ENCODE measurements around the gene RHOXF1.
"Not testable (repeated sequence)": the region's sequence is repeated elsewhere in the genome, so short reads cannot be mapped to it uniquely, and the experiment has no call there.

RHOXF1 gene

DNA sequence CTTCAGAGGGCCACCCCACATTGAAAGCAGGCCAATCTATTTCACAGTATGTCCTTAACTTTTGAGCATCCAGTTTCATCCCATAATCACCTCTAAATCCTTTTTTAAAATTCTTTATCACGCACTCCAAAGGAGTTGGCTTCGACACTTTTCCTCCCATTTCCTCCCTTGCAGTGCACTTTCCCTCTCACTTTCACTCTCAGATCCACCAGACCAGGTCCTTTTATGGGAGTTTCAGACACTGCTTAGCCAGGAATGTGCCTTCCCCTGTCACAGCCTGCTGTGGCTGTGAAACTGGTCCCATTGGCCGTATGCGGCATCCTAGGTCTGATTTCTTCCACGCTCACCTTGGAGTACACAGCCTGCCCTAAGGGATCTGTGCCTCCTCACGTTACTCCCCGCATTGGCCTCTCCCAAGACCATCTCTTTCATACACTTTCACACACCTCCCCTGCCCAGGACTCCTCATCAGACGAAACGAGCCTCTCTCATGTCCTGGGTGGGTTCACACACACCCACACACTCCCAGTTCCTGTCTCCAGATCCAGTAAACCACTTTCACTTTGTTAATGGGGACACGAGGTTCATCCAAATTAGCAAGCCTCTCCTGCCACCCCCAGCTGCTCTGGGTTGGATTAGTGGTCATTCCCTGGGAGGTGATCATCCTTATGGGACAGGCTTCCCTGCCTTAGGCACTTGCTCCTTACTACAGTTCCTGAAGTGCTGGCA lies 28.3 kb downstream of the RHOXF1 start:
- Histone ChIP-seq H3K36me3 (ENCODE audit: insufficient read depth) (no peaks in the 10 kb centered on the region), H2AFZ (ENCODE audit: low read depth) (no peak overlapping the region), H4K20me1 (ENCODE audit: insufficient read depth) (no peaks in the 10 kb centered on the region), H3K4me1 (ENCODE audit: low read depth, poor library complexity, severe bottlenecking) (no peaks in the 10 kb centered on the region), H3K4me2 (no peak overlapping the region), H3K27me3 (ENCODE audit: insufficient read depth, low read depth) (no peaks in the 10 kb centered on the region), H3K4me3 (IDR thresholded peaks at IDR 0.05; ENCODE audit: insufficient read depth, low read depth, low read length) (no peak overlapping the region), H3K9ac (no peak overlapping the region), H3K27ac (no peak overlapping the region), H3K79me2 (ENCODE audit: insufficient read depth, low read depth) (no peaks in the 10 kb centered on the region)
- no peak for TF ChIP-seq CTCF (conservative IDR thresholded peaks at IDR 0.05; ENCODE audit: low read depth, low read length)

DNA sequence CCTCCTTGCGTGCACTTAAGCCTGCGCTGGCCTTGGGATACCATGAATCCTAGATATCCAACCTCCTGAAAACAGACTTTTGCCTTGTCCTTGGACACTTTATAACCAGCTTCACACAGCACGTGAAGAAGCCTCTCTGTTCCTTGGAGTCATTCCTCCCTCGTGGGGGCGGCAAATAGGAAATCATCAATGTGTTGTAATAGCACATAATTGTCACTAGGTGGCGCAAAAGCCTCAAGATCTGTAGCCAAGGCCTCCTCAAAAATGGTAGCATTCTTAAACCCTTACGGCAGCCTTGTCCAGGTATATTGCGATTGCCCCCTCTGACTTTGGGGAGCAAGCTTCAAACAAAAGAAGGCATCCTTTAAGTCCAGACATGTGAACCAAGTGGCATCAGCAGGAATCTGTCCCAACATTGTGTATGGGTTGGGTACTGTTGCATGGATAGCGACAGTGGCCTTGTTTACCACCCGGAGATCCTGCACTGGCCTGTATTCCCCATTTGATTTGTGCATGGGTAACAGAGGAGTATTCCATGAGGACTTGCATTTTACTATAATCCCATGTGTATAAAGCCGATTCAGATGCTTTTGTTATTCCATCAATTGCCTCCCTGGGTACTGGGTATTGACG lies 30.0 kb downstream of the RHOXF1 start:
- H3K36me3 ChIP-seq (ENCODE audit: insufficient read depth); H3K27ac ChIP-seq; H2AFZ ChIP-seq (ENCODE audit: low read depth): not testable (repeated sequence)

GRCh38 chrX:120077590-120077989 lies 38.1 kb downstream of the RHOXF1 start, which contains the start of gene RHOXF2B:
Gene RHOXF2B (minus strand): TSS chrX:120077690. CDS start chrX:120077552, 138 bp downstream.
- not testable (repeated sequence) for H2AFZ ChIP-seq (ENCODE audit: low read depth); H3K4me3 ChIP-seq (IDR thresholded peaks at IDR 0.05; ENCODE audit: insufficient read depth, low read depth, low read length); H3K27ac ChIP-seq; H3K36me3 ChIP-seq (ENCODE audit: insufficient read depth); H3K27me3 ChIP-seq (ENCODE audit: insufficient read depth, low read depth); H3K4me1 ChIP-seq (ENCODE audit: low read depth, poor library complexity, severe bottlenecking); H4K20me1 ChIP-seq (ENCODE audit: insufficient read depth); H3K4me2 ChIP-seq; H3K79me2 ChIP-seq (ENCODE audit: insufficient read depth, low read depth); H3K9ac ChIP-seq

More for the DNA sequence above, 30.0 kb downstream of the RHOXF1 start:
- H3K4me2 ChIP-seq; H3K4me3 ChIP-seq (IDR thresholded peaks at IDR 0.05; ENCODE audit: insufficient read depth, low read depth, low read length); H3K79me2 ChIP-seq (ENCODE audit: insufficient read depth, low read depth); H3K4me1 ChIP-seq (ENCODE audit: low read depth, poor library complexity, severe bottlenecking); H3K27me3 ChIP-seq (ENCODE audit: insufficient read depth, low read depth); H4K20me1 ChIP-seq (ENCODE audit: insufficient read depth); H3K9ac ChIP-seq: not testable (repeated sequence)

- H3K9ac ChIP-seq; H3K4me2 ChIP-seq; H3K36me3 ChIP-seq (ENCODE audit: insufficient read depth); H3K4me3 ChIP-seq (IDR thresholded peaks at IDR 0.05; ENCODE audit: insufficient read depth, low read depth, low read length); H3K27me3 ChIP-seq (ENCODE audit: insufficient read depth, low read depth); H2AFZ ChIP-seq (ENCODE audit: low read depth); H3K79me2 ChIP-seq (ENCODE audit: insufficient read depth, low read depth); H3K4me1 ChIP-seq (ENCODE audit: low read depth, poor library complexity, severe bottlenecking); H3K27ac ChIP-seq; H4K20me1 ChIP-seq (ENCODE audit: insufficient read depth): not testable (repeated sequence)
Measured at GRCh38 chrX:120066169-120066568, 49.5 kb downstream of the RHOXF1 start.
